HG03442 (cell line): ENCODE results near the gene ZNF776.
"Not testable (repeated sequence)": the region's sequence is repeated elsewhere in the genome, so short reads cannot be mapped to it uniquely, and the experiment has no call there.

ENCODE experiments used
- ATAC-seq: cut with Tn5 transposase; IDR thresholded peaks from one replicate; pipeline ENCODE4 v1.9.1; 2021; ENCODE audit warnings: mild to moderate bottlenecking, moderate library complexity; ENCODE audit not compliant: unreplicated experiment

The ZNF776 gene

GRCh38 chr19:57746580-57747471 lies at the start of gene ZNF776:
Gene ZNF776, plus strand, starts transcription at chr19:57746815. Its CDS starts 244 bp downstream, at chr19:57747059.
- ATAC-seq, result peak; percentile 93

DNA sequence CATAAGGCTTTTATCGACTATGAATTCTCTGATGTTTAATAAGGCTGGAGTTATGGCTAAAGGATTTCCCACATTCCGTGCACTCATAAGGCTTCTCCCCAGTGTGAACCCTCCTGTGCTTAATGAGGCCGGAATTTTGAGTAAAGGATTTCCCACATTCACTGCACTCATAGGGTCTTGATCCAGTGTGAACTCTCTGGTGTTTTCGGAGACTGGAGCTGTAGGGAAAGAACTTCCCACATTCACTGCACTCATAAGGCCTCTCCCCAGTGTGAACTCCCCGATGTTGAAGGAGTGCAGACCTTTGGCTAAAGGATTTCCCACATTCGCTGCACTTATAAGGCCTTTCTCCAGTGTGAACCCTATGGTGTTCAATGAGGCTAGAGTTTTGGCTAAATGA lies 45.0 kb upstream of the ZNF776 start:
- ATAC-seq, result no peak

- no peak for ATAC-seq
Measured at GRCh38 chr19:57706346-57706745, 40.3 kb upstream of the ZNF776 start.

DNA sequence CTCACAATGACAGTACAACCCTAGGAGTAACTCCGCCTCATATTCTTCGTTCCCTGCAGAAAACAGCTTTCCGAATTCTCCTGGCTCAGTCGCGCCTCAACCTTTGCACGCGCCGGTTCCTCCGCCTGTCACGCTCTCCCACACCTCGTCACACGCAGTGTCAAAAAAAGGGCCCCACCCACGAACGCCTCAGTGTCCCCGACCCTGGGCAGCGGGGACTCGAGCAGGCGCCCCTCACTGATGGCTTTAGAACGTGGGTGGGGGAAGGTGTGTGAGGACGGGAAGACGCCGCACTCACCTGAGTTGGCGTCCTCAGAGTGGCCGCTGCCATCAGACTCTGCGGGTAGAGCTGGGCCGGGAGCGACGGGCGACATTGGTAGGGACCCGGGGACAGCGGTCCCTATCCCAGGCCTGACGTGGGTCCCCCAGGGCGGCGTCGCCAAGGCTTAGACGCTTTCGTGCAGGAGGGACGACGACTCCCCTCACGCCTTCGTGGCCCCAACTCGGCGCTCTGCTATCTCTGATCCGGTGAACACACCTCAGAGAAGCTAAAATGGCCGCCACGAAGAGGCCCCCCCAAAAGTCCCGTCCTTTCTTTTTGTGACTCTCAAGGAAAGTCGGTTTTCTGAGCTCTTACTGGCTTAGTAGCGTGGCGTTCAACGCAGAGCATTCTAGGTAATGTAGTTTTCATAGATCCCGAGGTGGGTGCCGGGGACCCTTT lies 37.8 kb upstream of the ZNF776 start, which contains the start of gene ZNF154:
ZNF154 (minus strand) TSS at position 564 of the 721 bp plus-strand sequence; CDS start at position 331, 233 bp downstream.
- no peak for ATAC-seq

- no peak for ATAC-seq
Measured at GRCh38 chr19:57709616-57710015, 37.0 kb upstream of the ZNF776 start.

DNA sequence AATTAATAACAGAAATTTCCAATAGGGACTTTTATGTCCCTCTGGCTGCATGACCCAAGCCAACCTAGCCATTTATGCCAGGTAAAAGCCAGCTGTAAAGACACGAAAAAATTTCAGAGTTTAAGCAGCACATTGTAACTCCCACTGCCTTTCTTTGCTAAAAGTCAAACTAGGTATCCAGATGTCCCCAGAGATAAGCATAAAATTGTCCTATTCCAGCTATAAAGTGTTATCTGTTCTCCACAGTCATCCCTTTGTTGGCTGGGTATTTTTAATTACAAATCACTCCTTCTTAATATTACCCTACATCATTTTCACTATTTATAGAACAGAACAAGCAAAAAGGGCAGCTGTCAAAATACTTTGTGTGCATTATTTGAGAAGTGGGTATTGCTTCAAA lies 34.4 kb upstream of the ZNF776 start:
- no peak for ATAC-seq

DNA sequence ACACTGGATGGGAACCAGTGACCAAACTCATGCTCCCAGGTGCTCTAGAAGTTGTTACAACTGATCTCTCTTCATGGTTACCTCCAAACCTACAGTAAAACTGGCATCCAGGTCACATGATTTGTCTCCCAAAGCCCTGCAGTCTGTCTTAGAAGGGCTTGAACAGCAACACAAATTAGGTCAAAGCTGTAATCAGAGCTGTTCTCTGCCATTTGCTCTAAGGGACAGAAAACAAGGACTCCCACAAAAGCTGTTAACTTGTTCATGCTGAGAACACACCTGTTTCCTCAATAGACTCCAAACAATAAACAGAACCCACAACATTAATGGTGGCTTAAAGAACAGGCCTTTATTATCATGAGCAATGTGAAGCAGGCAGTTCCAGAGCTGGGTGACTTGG lies 27.2 kb upstream of the ZNF776 start:
- ATAC-seq, result no peak

GRCh38 chr19:57719901-57720519 lies 26.6 kb upstream of the ZNF776 start:
- no peak for ATAC-seq

GRCh38 chr19:57720878-57721277 lies 25.7 kb upstream of the ZNF776 start:
- ATAC-seq, result no peak

GRCh38 chr19:57738320-57738719 lies 8.3 kb upstream of the ZNF776 start:
- not testable (repeated sequence) for ATAC-seq

DNA sequence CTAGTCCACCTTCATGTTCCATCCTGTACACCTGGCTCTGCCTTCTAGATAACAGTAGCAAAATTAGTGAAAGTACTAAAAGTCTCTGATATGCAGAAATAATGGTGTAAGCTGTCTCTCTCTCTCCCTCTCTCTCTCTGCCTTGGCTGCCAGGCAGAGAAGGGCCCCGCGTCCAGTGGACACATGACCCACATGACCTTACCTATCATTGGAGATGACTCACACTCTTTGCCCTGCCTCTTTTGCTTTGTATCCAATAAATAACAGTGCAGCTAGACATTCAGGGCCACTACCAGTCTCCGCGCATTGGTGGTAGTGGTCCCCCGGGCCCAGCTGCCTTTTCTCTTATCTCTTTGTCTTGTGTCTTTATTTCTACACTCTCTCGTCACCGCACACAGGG lies 7.8 kb upstream of the ZNF776 start:
- not testable (repeated sequence) for ATAC-seq

DNA sequence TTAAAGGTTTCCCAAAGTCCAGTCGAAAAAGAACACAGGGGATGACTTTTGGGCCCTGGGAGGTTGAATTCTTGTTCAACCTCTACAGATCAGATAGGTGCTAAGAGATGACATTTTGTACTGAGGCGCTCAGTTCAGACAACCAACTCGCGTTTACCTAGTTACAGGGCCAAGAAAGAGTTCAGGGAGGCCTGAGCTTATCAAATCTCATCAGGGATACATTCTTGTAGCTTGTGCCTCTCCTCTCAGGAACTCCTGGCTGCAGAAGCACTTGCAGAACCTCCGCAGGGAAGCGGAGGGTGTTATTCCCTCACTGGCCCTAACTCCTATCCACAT lies 825 bp downstream of the ZNF776 start:
- no peak for ATAC-seq

DNA sequence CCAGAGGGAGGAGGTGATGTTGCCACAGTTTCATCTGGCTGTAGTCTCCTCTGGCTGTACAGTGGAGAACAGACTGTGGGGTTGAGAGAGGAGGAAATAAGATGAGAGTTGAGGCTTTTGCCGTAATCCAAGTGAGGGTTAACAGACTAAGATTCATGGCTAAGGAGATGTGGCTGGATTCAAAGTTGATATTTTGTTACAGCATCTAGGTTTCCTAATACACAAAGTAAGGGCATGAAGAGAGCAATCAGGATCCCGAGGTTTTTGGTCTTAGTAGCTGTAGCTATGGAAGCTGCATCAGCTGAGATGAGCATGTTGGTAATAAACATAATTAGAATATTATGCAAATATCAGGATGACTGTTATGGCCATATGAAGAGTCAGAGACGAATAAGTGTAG lies 1.4 kb downstream of the ZNF776 start:
- no peak for ATAC-seq

DNA sequence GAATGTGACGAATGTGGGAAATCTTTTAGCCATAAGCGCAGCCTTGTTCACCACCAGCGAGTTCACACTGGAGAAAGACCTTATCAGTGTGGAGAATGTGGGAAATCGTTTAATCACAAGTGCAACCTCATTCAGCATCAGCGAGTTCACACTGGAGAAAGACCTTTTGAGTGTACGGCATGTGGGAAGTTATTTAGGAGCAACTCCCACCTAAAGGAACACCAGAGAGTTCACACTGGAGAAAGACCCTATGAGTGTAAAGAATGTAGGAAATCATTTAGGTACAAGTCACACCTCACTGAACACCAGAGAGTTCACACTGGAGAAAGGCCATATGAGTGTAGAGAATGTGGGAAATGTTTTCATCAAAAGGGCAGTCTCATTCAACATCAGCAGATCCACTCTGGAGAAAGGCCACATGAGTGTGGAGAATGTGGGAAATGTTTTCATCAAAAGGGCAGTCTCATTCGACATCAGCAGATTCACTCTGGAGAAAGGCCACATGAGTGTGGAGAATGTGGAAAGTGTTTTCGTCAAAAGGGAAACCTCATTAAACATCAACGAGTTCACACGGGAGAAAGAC lies 7.6 kb downstream of the ZNF776 start:
- no peak for ATAC-seq

DNA sequence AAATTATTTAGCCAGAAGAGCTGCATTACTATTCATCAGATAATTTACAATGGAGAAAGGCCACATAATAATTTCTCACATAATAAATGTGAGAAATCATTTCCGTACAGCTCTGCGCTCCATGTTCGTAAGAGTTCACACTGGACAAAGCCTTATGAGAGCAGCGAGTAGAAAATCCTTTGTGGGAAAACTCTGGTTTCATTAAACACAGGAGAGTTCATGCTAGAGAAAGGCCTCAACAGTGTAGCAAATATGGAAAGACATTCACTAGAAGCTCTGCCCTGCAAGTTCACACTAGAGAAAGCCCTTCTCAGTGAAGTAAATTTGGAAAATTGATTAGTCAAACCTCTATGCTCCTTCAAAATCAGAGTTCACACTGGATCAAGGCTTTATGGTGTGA lies 8.4 kb downstream of the ZNF776 start:
- no peak for ATAC-seq

DNA sequence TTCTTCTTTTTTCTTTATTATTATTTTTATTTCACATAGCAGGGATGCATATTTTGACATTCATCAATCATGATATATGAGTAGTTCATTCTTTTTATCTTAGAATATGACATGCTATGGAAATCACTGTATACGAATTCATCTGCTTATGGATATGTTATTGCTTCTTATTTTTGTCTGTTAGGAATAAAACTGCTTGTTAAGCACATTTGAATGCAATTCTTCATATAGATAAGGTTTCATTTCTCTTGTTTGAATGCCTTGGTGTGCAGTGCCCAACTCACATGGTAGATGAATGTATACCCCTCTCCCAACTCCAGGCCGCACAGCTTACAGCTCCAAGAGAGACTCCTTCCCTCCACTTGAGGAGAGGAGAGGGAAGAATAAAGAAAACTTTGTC lies 11.3 kb downstream of the ZNF776 start:
- no peak for ATAC-seq

- ATAC-seq, result no peak
Measured at GRCh38 chr19:57759096-57759495, 12.5 kb downstream of the ZNF776 start.

- peak; percentile 99 for ATAC-seq
Measured at GRCh38 chr19:57769345-57770131, 22.9 kb downstream of the ZNF776 start, which contains the start of gene ZNF586. Gene ZNF586, plus strand, starts transcription at chr19:57769676. Its CDS starts 167 bp downstream, at chr19:57769843.

- no peak for ATAC-seq
Measured at GRCh38 chr19:57771417-57771816, 24.8 kb downstream of the ZNF776 start.

DNA sequence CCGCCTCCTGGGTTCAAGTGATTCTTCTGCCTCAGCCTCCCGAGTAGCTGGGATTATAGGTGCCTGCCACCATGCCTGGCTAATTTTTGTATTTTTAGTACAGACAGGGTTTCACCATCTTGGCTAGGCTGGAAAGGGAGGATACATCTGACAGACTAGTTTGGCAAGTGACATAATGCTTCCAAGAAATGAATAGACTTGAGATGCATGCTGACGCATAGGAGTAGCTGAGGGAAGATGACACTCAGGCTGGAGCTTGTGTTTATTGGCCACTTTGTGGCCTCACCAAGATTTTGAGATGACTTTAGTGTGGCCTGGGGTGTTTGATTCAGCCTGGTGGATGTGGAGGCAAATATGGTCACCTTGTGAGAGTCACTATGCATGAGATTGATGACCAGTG lies 26.9 kb downstream of the ZNF776 start:
- no peak for ATAC-seq
